Measurements from ENCODE around the gene LDHAL6A. TPM values are rescaled to one million over a fixed set of nuclear protein-coding genes. Genes with fewer than 3 reads are reported as not detected.

The LDHAL6A gene
- total RNA-seq, 1 experiment from 2014 or later = not detected

DNA sequence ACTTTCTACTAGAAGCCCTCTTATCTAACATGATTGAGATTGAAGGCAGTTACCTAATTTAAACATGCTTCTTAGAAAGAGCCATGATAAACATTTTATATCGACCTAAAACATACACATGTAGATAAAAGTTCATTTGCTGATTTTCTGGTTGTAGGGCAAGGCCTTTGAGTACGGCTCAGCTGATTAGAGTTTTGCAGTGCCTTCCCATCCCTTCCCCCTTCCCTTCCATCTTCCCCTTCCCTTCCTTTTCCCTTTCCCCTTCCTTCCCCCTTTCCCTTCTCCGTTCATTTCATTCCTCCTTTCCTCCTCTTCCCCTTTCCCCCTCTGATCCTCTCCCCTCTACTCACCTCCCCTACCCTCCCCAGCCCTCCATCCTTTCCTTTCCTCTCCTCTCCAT lies 39.2 kb upstream of the LDHAL6A start:
- CTCF ChIA-PET = no interaction called here

More for the DNA sequence above, 39.2 kb upstream of the LDHAL6A start:
- DNase-seq (ENCODE audit: low read depth, low spot score) (no peak), ATAC-seq (no peak)
- Histone ChIP-seq H3K9me3 (ENCODE audit: control insufficient read depth in 1 of 2, insufficient read depth in 1 of 2, low read depth in 1 of 2, low read length in 2 of 2) (no peaks in the 10 kb centered on the region), H3K36me3 (ENCODE audit: control insufficient read depth in 1 of 2, insufficient read depth in 2 of 2, low read length in 2 of 2) (no peaks in the 10 kb centered on the region), H3K9ac (ENCODE audit: low read length) (no peak overlapping the region), H3K4me3 (replicated peaks in 1 of 2; ENCODE audit: low read depth in 1 of 2, low read length in 2 of 2) (no peak overlapping the region), H3K27me3 (ENCODE audit: insufficient read depth, low read length) (no peaks in the 10 kb centered on the region), H3K27ac (ENCODE audit: low read depth, low read length) (no peak overlapping the region), H3K4me1 (ENCODE audit: control insufficient read depth in 1 of 2, insufficient read depth in 2 of 2, low read length in 2 of 2) (no peaks in the 10 kb centered on the region), H4K20me1 (ENCODE audit: insufficient read depth) (no peaks in the 10 kb centered on the region), H2AFZ (ENCODE audit: low read depth, low read length, poor library complexity, severe bottlenecking) (no peak overlapping the region), H3K79me2 (ENCODE audit: insufficient read depth, low read length) (no peaks in the 10 kb centered on the region), H3K9me2 (ENCODE audit: insufficient read depth) (no peaks in the 10 kb centered on the region), H3K4me2 (ENCODE audit: low read length) (no peak overlapping the region)
- RAD21 ChIA-PET (ENCODE audit: low non-redundant PET in 1 of 2, low total read pairs in 2 of 2, uncharacterized antibody in 2 of 2, unreplicated experiment in 2 of 2) = no interaction called here
- intact Hi-C loops (cut with micrococcal nuclease) = no loop called here
- no TSS peak for BruUV-seq (replicated peaks)
- TF ChIP-seq ZNF274 (IDR thresholded peaks at IDR 0.05; ENCODE audit: low read depth, low read length) = no peak
- TF ChIP-seq, protein P1, sequence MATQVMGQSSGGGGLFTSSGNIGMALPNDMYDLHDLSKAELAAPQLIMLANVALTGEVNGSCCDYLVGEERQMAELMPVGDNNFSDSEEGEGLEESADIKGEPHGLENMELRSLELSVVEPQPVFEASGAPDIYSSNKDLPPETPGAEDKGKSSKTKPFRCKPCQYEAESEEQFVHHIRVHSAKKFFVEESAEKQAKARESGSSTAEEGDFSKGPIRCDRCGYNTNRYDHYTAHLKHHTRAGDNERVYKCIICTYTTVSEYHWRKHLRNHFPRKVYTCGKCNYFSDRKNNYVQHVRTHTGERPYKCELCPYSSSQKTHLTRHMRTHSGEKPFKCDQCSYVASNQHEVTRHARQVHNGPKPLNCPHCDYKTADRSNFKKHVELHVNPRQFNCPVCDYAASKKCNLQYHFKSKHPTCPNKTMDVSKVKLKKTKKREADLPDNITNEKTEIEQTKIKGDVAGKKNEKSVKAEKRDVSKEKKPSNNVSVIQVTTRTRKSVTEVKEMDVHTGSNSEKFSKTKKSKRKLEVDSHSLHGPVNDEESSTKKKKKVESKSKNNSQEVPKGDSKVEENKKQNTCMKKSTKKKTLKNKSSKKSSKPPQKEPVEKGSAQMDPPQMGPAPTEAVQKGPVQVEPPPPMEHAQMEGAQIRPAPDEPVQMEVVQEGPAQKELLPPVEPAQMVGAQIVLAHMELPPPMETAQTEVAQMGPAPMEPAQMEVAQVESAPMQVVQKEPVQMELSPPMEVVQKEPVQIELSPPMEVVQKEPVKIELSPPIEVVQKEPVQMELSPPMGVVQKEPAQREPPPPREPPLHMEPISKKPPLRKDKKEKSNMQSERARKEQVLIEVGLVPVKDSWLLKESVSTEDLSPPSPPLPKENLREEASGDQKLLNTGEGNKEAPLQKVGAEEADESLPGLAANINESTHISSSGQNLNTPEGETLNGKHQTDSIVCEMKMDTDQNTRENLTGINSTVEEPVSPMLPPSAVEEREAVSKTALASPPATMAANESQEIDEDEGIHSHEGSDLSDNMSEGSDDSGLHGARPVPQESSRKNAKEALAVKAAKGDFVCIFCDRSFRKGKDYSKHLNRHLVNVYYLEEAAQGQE (IDR thresholded peaks at IDR 0.05; ENCODE audit: low read depth) = no peak
- TF ChIP-seq EGR1 (IDR thresholded peaks at IDR 0.05; ENCODE audit: low read depth) = no peak
- TF ChIP-seq EZH2phosphoT487 (IDR thresholded peaks at IDR 0.05; ENCODE audit: borderline replicate concordance) = no peak
- TF ChIP-seq, protein P2, sequence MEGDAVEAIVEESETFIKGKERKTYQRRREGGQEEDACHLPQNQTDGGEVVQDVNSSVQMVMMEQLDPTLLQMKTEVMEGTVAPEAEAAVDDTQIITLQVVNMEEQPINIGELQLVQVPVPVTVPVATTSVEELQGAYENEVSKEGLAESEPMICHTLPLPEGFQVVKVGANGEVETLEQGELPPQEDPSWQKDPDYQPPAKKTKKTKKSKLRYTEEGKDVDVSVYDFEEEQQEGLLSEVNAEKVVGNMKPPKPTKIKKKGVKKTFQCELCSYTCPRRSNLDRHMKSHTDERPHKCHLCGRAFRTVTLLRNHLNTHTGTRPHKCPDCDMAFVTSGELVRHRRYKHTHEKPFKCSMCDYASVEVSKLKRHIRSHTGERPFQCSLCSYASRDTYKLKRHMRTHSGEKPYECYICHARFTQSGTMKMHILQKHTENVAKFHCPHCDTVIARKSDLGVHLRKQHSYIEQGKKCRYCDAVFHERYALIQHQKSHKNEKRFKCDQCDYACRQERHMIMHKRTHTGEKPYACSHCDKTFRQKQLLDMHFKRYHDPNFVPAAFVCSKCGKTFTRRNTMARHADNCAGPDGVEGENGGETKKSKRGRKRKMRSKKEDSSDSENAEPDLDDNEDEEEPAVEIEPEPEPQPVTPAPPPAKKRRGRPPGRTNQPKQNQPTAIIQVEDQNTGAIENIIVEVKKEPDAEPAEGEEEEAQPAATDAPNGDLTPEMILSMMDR (IDR thresholded peaks at IDR 0.05 in 2 of 3, conservative IDR thresholded peaks at IDR 0.05 in 1 of 3; ENCODE audit: borderline replicate concordance in 1 of 3, insufficient read depth in 1 of 3, low read depth in 2 of 3, low read length in 2 of 3) = no peak
- TF ChIP-seq RAD21 (IDR thresholded peaks at IDR 0.05; ENCODE audit: low read depth) = no peak
- no peak for TF ChIP-seq POLR2A (IDR thresholded peaks at IDR 0.05; ENCODE audit: borderline replicate concordance, extremely low read depth, insufficient read depth, insufficient read length)
- no peak for TF ChIP-seq POLR2AphosphoS5 (IDR thresholded peaks at IDR 0.05; ENCODE audit: low read depth, low read length)
- TF ChIP-seq, protein P3, sequence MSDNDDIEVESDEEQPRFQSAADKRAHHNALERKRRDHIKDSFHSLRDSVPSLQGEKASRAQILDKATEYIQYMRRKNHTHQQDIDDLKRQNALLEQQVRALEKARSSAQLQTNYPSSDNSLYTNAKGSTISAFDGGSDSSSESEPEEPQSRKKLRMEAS (IDR thresholded peaks at IDR 0.05) = no peak
- no peak for TF ChIP-seq YY1 (IDR thresholded peaks at IDR 0.05; ENCODE audit: extremely low read depth, insufficient replicate concordance, low read depth, low read length)
- TF ChIP-seq FOSL1 (IDR thresholded peaks at IDR 0.05; ENCODE audit: low read depth) = no peak
- TF ChIP-seq ELF1 (IDR thresholded peaks at IDR 0.05; ENCODE audit: borderline replicate concordance, low read depth) = no peak
- no peak for TF ChIP-seq JUND (IDR thresholded peaks at IDR 0.05)
- no peak for TF ChIP-seq TCF7L2 (IDR thresholded peaks at IDR 0.05; ENCODE audit: borderline replicate concordance, extremely low read depth, insufficient read depth, insufficient read length)
- TF ChIP-seq, protein P4, sequence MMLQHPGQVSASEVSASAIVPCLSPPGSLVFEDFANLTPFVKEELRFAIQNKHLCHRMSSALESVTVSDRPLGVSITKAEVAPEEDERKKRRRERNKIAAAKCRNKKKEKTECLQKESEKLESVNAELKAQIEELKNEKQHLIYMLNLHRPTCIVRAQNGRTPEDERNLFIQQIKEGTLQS (IDR thresholded peaks at IDR 0.05) = no peak
- POLR2A ChIA-PET = no interaction called here
